Left lobe of liver (tissue), 2 donors: ENCODE data around the gene HIPK2. TPM values are rescaled to one million over a fixed set of nuclear protein-coding genes. Genes with fewer than 3 reads are reported as not detected.

Experiments
- ATAC-seq: fragments of 200-7000 bp; cut with Tn5 transposase; one replicate; pipeline ENCODE4 v1.9.1; 2020; ENCODE audit warnings: mild to moderate bottlenecking, moderate library complexity
- DNase-seq: peaks from one replicate; pipeline ENCODE4 v3.0.0-alpha.2; 2020; ENCODE audit warnings: low spot score
- total RNA-seq: library from RNA; stranded (reverse); gene quantifications from one replicate; pipeline ENCODE4 v1.2.1, GENCODE V29; 2021
- donor health status: DM: no; HTN: no; CAD: no; lungs with moderate emphysema.
- donor health status: DM: no; HTN: yes; CAD: no.

HIPK2 gene
- total RNA-seq, 1 donor from 2014 or later = 63.7 TPM

DNA sequence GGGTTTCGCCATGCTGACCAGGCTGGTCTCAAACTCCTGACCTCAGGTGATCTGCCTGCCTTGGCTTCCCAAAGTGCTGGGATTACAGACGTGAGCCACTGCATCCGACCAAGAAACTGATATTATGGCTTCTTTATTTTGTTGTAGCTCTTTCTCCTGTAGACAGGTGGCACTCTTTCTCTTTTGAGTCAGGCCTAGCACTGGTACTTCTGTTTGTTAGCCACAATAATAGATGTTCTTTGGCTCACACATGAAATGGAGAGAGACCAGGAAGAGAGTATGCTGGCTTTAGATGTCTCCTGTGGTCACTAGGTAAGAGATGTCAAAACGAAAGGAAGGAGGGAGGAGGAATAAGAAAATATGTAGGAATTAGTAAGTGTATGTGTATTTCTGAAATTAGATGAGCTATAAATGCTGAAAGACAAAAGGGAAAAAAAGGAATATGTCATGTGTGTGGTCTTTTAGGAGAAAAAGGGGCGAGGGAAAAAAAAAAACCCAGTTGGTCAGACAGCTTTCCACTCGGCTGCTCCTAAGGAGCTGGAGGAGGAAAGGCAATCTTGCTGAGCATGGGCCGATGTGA is 175.6 kb downstream of the HIPK2 start:
- ATAC-seq (peak; percentile 82), DNase-seq (peak; percentile 30)

DNA sequence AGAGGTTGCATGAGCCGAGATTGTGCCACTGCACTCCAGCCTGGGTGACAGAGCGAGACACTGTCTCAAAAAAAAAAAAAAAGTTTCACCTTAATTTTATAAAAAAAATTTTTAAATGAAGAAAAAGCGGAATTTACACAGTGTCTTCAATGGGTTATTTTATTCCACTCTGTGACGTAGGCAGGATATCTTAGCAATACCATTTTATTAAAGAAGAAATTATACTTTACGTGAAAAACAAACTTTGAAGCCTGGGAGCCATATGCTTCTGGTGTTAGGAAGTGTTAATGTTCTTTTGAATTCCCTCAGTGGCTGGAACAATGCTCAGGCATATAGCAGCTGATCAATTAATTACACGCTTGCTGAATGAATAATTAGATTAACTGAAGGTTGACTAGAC is 176.6 kb downstream of the HIPK2 start:
- ATAC-seq (no peak), DNase-seq (no peak)

DNA sequence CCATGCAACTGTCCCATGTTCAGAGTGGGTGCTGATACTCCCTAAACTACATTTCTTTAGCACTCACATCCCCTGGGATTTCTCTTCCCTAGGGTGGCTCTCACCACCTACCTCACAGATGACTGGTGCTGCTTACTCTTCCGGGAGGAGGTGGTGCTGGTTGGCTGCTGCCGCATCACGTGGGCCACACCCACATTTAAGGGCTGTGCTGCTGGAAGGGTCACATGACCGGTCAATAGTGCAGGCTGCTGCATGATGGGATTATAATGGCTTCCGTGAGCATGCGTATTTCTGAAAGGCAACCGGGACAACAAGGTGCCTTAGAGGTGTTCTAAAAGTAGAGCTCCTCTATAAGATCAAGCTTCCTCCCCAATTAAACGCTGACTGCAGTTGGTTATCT is 177.5 kb downstream of the HIPK2 start:
- DNase-seq (peak; percentile 19), ATAC-seq (no peak)

DNA sequence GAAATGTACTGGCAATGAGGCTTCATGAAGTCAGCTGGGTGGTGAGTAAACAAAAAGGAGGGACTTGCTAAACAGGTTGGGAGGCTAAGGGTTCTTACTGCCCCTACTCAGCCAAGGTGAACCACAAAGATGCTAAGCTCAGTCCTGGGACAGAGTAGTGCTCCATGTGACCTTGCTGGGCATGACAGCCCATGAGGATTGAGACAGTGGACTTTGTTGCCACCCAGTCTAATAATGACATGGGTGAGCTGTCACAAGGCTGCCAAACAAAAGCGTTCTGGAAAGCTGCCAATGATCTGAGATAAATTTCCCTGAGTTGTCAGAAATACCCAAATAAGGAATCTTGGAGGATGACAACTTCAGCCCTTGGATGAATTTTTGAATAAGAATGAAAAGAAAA is 179.2 kb downstream of the HIPK2 start:
- peak; percentile 69 for ATAC-seq

DNA sequence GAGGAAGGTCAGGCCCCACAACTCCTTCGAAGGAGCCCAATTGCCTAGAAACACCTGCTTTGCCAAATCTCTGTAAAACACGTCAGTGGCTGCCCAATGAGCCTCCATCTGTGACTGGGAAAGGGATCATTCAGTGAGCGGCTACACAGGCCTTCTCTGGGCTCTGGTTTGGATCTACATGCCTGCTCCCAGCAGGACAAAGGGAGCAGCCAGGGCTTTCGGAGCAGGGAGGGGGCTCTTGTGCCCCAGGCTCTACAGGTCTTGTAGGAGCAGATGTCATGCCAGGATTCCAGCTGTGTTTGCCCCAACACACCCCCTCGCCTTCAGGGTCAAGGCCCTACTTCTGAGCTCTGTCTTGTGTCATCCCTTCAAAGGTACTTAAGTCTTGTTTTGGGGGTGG is 180.8 kb downstream of the HIPK2 start:
- no peak for DNase-seq
- no peak for ATAC-seq

More for the DNA sequence above, 179.2 kb downstream of the HIPK2 start:
- DNase-seq = peak; percentile 42

DNA sequence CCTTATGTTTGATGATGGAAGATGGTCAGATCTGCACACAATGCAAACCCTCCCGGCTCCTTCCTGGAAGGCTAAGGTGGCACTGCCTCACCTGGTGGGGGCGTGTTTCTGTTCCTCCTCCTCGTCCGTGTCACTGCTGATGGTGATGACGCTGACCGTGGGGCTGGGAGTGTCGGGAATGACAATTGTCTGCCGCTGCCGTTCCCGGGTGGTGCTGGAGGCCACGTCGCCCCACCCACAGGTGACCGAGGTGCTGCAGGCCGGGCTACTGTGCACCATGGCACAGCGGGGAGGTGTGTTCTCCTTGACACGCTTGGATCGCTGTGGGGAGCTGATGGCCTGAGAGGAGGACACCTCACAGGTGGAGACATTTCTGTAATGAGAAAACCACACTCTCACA is 181.2 kb downstream of the HIPK2 start:
- ATAC-seq = no peak
- DNase-seq = no peak

DNA sequence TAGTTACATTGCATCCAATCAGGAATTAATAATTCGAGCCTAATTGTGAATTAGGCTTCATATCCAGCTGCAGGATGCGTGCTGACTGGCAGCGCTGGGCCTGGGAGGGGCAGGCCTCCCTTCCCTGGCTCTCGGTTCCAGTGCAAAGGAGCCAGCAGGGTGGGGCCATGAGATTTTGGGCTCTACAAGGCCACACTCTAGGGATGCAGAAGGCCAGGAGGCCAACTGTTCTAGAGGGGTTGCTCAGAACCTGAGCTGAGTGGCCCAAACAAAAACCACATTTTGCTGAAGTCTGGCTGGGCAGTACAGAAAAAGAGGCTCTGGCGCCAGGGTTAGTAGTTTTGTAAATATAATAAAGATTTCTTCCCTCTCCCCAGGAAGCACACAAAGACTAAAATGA is 182.0 kb downstream of the HIPK2 start:
- no peak for DNase-seq
- no peak for ATAC-seq

DNA sequence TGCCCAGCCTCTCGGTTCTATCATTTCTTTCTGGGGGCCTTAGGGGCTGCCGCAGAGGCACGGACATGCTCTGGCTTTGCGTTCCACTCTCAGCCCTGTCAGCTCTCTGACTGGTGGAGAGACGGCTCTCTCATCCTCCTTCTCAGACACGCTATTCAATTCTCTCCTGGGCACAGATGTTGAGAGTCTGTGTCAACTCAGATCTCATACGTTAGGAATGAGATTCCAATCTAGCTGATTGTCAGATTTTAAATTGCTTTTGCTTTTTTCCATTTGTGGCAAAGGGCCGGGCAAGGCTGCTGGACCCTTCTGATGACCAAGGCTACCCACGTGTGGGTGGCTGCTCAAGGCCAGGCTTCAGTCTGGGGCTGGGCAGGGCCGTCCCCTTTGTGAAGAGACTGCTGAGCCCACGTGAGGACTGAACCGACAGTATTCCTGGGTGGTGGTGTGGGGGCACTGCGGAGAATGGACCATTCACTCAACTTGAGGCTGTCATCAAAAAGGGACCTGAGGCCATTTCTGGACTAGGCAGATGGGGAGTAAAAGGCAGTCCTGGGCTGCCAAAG is 182.8 kb downstream of the HIPK2 start:
- DNase-seq (no peak), ATAC-seq (no peak)

DNA sequence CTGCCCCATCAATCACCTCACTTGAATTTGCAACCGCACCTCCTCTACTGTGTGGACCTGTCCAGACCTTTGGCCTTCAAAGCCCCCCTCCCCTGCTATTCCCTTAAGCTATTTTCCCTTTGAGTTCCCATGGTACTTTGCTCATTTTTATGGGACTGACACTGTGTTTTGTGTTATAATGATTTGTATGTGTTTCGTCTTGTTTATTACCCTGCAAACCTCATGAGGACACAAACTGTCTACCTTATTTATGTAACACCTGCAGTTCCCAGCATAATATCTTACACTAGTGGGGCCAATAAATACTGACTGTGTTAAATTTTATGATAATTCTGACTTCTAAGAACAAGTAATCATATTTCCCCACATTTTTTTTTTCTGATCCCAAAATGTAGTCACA is 183.7 kb downstream of the HIPK2 start:
- DNase-seq (no peak), ATAC-seq (no peak)

DNA sequence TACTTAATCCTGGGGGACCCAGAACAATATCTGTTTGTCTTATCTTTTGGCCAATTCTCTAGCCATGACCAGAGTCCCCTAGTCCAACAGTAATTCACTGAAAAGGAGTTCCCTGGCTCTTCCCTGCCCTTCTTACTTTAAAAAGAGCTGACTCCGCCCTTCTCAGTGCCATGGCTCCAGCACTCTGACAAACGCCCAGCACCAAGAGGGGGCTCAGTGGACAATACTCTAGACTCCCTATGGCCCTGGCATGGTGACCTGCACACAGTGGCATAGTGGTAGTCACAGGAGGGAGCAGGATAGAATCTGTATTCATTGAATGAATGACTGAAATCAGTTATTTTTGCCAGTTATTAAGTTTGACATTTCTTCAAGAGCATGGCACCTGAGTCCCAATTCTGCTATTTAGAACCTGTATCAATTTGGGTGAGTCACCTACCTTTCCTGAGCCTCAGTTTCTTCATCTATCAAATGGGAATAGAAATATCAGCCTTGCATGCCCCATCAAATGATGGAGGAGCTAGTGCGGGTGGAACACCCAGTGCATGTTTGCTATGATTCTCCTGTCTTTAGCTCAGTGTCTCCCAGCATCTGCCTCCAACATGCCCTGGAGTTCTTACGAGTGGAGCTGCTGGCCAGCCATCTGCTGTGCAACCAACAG is 184.9 kb downstream of the HIPK2 start:
- DNase-seq (no peak), ATAC-seq (no peak)

DNA sequence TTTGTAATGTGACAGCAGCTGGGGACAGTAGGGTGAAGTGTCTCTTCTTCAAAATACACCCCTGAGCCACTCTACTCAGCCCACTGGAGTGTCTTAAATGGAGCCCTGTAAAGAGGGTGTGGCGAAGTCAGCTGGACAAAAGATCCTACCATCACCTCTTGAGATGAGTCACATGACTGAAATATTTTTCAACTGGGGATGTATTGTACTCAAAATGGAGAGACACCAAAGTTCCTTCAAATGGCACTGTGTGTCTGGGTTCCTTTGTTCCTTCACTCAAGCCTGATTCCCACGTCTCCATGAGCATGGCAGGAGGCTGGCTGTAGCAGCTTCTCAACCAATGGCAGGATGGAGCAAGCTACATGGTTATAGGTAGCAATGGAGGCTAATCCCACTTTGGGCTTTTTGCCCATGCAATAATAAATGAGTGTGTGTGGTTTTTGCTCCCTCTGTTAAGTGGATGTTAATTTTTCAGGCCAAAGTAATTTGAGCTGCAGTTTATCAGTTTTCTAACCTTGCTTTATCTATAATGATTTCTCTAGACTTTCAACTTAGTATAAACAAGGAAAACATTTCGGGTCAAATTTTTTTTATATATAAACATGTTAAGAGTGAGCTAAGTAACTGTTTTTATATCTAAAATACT is 186.1 kb downstream of the HIPK2 start:
- DNase-seq (peak; percentile 14), ATAC-seq (no peak)

DNA sequence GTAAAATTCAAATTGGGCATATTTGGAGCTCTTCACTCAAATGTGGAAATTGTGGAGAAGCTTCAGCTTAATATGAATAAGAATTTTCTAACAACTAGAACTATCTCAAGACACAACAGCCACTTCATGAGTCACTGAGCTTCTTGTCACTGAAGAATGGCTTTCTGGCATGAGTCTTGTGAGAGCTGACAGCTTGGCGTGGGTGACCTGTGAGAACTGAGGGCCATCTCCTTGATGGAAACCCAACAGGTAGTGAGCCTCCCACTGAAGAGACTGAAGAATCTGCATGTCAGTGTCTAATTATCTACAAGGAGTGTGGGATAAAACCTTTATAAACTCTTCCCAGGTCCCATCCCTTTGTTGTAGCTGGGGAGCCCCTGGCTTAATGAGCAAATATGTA is 188.3 kb downstream of the HIPK2 start:
- ATAC-seq = no peak
- peak; percentile 12 for DNase-seq

DNA sequence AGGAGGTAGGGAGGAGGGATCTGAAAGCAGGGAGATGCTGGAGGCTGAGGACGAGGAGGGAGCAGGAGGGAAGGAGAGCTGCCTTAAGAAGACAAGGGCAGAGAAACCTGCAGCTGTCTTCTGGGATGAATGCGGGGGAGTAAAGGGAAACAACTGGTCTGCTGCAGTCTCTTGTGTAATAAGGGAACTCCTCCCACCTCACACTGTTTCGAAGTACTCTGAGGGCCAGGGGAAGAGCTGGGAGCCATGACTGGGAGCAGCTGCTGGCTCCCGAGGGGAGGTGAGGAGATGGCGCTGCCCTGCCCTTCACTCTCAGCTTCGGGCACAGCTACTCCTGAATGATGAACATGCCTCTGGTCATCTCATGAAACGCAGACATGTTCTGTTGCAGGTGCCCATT is 189.2 kb downstream of the HIPK2 start:
- ATAC-seq = peak; percentile 46
- DNase-seq = peak; percentile 24

DNA sequence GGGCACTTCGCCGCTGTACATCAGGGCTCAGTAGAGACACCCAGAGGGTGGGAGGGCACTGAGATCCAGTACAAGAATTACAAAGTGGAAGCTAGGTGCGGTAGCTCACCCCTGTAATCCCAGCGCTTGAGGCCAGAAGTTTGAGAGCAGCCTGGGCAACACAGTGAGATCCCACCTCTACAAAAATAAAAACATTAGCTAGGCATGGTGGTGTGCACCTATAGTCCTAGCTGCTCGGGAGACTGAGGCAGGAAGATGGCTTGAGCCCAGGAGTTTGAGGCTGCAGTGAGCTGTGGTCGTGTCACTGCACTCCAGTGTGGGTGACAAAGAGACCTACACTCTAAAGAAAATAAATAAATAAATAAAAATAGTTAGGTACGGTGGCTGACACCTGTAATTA is 190.3 kb downstream of the HIPK2 start:
- DNase-seq = no peak
- no peak for ATAC-seq

DNA sequence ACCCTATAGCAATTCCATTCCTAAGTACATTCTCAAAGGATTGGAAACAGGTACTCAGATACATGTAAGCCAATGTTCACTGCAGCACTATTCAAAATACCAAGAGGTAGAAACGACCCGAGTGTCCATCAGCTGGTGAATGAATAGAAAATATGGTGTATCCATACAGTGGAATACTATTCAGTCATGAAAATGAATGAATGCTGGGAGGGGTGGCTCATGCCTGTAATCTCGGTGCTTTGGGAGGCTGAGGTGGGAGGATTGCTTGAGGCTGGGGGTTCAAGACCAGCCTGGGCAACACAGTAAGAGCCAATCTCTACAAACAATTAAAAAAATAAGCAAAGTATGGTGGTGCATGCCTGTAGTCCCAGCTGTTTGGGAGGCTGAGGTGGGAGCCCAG is 191.5 kb downstream of the HIPK2 start:
- DNase-seq (no peak), ATAC-seq (no peak)

DNA sequence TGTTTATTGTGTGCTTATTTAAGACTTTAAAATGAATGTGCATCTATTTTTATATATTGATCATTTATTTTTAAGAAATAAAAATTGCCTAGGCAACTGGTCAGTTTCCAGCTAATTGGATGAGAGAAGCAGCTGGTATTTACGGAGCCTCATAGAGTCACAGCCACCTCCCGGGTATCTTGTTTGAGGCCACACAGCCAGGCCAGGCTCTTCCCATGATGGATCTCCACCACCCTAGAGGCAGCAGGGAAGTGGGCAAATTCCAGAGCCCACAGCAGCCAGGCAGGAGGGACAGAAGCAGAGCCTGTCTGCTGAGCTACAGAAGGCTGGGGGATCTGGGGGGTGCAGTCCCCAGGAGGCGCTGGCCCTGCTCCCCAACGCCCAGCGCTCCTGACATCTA is 192.8 kb downstream of the HIPK2 start:
- ATAC-seq = no peak
- peak; percentile 28 for DNase-seq

DNA sequence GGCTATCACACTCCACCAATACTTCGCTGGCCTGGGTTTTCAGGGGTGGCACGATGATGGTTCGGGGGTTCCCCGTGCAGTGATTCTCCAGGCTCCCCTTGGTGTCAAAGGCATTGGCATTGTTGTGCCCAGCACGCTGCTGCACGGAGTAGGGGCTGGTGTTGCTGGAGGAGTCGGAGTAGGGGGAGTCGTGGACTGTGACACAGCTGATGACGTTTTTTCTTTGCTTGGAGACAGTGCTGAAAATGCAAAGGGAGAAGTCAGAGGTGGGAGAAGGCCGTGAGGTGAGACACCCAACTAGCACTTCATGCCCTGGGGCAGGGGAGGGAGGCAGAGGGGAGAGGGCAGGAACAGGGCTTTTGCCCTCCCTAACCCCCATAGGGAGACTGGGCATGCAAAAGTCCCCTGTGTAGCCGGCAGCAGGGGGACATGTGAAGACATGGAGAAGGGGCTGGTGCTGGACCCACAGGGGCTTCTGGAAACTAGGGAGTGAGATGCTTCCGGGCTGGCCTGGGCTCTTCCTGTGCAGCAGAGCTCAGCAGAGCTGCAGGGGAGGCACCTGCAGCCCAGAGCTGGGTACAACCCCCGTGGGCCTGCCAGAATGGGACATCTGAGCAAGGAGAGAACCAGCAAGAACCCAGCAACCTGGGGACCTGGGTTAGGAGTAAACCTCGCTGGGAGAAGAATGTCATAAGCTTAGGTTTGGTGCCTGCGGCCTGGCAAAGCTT is 193.8 kb downstream of the HIPK2 start:
- ATAC-seq (no peak), DNase-seq (peak; percentile 32)

DNA sequence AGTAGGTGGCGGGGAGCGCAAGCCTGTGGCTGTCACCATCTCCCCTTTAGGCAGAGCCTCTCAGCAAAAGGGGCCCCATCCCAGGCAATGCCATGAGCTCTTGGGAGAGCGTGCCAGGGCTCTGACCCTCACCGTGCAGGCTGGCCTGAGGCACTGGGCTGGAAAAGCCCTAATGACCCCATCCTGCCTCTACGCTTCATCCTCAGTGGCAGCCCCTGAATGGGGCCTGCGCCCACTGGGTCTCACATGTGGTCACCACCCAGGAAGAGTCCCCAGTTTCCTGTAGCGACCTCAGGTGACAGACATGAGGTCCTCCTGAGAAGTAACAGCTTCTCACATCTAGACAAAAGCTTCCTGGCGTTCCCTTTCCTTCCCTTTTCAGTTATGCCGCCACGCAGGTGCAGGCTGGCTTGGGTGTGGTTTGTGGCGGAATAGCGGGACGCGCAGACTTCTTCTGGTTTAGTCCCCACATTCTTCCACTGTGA is 195.1 kb downstream of the HIPK2 start:
- ATAC-seq = no peak
- DNase-seq = peak; percentile 22

DNA sequence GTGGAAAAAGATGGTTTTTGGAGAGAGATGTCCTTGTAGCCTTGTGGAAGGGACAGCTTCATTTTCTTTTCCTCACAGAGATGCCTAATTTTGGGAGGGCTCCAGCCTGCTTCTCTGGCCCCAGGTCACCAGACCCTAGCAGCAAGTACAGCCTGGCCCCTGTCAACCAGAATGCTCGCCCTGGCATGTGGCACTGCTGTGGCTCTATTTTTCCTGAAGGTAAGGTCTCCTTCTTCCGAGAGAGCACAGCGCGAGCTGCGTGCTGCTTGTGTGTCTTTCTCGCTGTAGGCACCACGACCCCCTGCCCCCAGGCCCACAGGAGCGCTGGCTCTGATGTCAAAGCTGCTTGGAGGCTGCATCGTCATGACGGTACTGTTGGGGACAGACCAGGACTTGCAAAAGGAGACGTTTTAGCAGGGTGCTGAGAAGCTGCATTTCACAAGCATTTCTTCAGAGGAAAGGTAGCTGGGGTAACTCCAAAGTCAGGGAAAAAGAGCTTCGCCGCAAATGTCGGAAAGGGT is 195.6 kb downstream of the HIPK2 start:
- DNase-seq (peak; percentile 40), ATAC-seq (no peak)

DNA sequence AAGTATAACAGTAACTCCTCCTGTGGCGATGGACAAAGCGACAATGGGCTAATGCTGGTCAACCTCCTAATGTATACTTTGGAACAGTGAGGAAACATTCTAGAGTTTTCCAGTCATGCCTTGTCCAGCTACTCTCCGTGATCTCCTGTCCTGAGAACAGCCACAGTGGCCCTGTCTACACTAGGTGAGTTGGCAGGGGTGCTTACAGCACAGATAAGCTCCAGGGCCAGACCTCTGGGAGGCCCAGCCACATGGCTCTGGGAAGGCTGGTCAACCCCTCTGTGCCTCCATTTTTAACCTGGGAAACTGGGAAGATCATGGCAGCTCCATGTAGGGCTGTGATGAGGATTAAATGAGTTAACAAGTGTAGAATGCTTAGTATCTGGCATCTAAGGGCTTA is 197.4 kb downstream of the HIPK2 start:
- DNase-seq (no peak), ATAC-seq (no peak)
